A673 (cell line): Measurements from ENCODE around the gene KBTBD12.

Experiments used
- CTCF ChIP-seq: fragments of 300-800, 200-600 bp; sonication (generic); conservative IDR thresholded peaks from 2 replicates; pipeline ENCODE4 v1.5.1; 2017; ENCODE audit warnings: low read depth, mild to moderate bottlenecking, antibody characterized with exemption, low read length, moderate library complexity, mixed read lengths
- EZH2 ChIP-seq: fragments of 200-600 bp; sonication (generic); IDR thresholded peaks from 2 replicates; pipeline ENCODE4 v1.6.1; 2017; ENCODE audit warnings: borderline replicate concordance, low read depth, mild to moderate bottlenecking, mixed read lengths, antibody characterized with exemption, low read length; ENCODE audit not compliant: poor library complexity, severe bottlenecking

GRCh38 chr3:127997961-127998360 lies 82.9 kb downstream of the KBTBD12 start:
- no peak for TF ChIP-seq CTCF
- TF ChIP-seq EZH2, result no peak
